Measurements from ENCODE around the gene NACC2. TPM values are rescaled to one million over a fixed set of nuclear protein-coding genes. Genes with fewer than 3 reads are reported as not detected.

NACC2 gene
- total and polyA plus RNA-seq, 4 donors: 4.8 to 17.8 (median 8.8) TPM

DNA sequence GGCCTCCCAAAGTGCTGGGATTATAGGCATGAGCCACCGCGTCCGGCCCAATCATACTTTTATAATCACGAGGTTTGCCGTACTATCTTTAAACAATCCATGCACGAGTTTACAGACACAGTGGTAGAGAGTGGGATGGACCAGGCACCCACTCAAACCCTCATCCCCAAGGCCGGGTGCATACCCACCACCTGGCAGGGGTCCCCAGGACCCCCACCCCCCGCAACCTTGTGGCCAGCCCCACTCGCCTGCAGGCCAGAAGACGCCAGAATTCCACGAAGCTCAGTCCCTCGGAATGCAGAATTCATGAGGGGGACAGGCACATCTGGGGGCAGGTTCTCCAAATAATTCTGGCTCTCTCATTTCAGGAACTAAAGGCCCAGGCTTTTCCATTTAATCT lies 17.1 kb downstream of the NACC2 start (continued):
- TF ChIP-seq, protein P1, sequence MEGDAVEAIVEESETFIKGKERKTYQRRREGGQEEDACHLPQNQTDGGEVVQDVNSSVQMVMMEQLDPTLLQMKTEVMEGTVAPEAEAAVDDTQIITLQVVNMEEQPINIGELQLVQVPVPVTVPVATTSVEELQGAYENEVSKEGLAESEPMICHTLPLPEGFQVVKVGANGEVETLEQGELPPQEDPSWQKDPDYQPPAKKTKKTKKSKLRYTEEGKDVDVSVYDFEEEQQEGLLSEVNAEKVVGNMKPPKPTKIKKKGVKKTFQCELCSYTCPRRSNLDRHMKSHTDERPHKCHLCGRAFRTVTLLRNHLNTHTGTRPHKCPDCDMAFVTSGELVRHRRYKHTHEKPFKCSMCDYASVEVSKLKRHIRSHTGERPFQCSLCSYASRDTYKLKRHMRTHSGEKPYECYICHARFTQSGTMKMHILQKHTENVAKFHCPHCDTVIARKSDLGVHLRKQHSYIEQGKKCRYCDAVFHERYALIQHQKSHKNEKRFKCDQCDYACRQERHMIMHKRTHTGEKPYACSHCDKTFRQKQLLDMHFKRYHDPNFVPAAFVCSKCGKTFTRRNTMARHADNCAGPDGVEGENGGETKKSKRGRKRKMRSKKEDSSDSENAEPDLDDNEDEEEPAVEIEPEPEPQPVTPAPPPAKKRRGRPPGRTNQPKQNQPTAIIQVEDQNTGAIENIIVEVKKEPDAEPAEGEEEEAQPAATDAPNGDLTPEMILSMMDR (IDR thresholded peaks at IDR 0.05; ENCODE audit: low read depth, low read length, missing input control): no peak
- TF ChIP-seq HNF4G (IDR thresholded peaks at IDR 0.05): no peak
- TF ChIP-seq GABPA (IDR thresholded peaks at IDR 0.05 in 1 of 2, conservative IDR thresholded peaks at IDR 0.05 in 1 of 2): no peak
- TF ChIP-seq, protein P2, sequence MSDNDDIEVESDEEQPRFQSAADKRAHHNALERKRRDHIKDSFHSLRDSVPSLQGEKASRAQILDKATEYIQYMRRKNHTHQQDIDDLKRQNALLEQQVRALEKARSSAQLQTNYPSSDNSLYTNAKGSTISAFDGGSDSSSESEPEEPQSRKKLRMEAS (IDR thresholded peaks at IDR 0.05): no peak
- no peak for TF ChIP-seq YY1 (IDR thresholded peaks at IDR 0.05)
- no peak for TF ChIP-seq JUND (IDR thresholded peaks at IDR 0.05)
- TF ChIP-seq NR2F2 (IDR thresholded peaks at IDR 0.05): no peak
- TF ChIP-seq RXRA (IDR thresholded peaks at IDR 0.05): no peak
- no peak for TF ChIP-seq RAD21 (IDR thresholded peaks at IDR 0.05)
- no peak for TF ChIP-seq HNF4A (conservative IDR thresholded peaks at IDR 0.05)

DNA sequence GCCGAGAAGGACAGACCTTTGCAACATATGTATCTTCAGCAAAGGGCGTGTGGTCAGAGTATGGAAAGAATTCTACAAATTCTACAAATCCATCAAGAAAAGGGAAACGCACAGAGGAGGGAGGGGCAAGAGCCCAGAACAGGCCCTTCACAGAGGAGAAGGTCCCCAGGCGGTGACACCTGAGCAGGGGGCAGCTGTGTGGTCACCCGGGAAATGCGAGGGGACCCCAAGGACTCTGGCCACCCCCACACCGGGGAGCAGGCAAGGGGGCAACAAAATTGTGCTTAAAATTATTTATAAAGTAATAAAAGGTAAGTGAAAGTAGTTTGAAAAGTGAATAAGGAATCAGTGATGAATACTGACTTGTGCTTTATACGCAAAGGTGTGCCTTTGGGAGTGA lies 17.6 kb downstream of the NACC2 start:
- H3K4me3 ChIP-seq (ENCODE audit: low read depth in 1 of 3, low read length in 3 of 3): no peak overlapping the region
- peaks cover 0 to 8% (median 0%) of the 10 kb centered on the region in 4 donors for H3K36me3 ChIP-seq (ENCODE audit: control insufficient read depth in 4 of 4, insufficient read depth in 3 of 4, low read depth in 1 of 4, low read length in 3 of 4)
- H3K27me3 ChIP-seq (ENCODE audit: control insufficient read depth in 4 of 4, insufficient read depth in 4 of 4, low read length in 3 of 4): no peaks in the 10 kb centered on the region
- H3K9me3 ChIP-seq (ENCODE audit: control insufficient read depth in 4 of 4, low read length in 3 of 4): no peaks in the 10 kb centered on the region
- DNase-seq (ENCODE audit: low spot score): no peak
- no peak overlapping the region for H3K9ac ChIP-seq (ENCODE audit: low read depth in 1 of 2, low read length in 2 of 2)
- 84% methylated on average over 8 of the region's 8 CpGs for WGBS
- no peak for TF ChIP-seq RAD21 (IDR thresholded peaks at IDR 0.05)
- TF ChIP-seq GABPA (IDR thresholded peaks at IDR 0.05 in 1 of 2, conservative IDR thresholded peaks at IDR 0.05 in 1 of 2): no peak
- TF ChIP-seq FOXA1 (IDR thresholded peaks at IDR 0.05): no peak
- no peak for TF ChIP-seq HNF4G (IDR thresholded peaks at IDR 0.05)
- no peak for TF ChIP-seq JUND (IDR thresholded peaks at IDR 0.05)
- TF ChIP-seq FOXA2 (IDR thresholded peaks at IDR 0.05): no peak
- TF ChIP-seq, protein P3, sequence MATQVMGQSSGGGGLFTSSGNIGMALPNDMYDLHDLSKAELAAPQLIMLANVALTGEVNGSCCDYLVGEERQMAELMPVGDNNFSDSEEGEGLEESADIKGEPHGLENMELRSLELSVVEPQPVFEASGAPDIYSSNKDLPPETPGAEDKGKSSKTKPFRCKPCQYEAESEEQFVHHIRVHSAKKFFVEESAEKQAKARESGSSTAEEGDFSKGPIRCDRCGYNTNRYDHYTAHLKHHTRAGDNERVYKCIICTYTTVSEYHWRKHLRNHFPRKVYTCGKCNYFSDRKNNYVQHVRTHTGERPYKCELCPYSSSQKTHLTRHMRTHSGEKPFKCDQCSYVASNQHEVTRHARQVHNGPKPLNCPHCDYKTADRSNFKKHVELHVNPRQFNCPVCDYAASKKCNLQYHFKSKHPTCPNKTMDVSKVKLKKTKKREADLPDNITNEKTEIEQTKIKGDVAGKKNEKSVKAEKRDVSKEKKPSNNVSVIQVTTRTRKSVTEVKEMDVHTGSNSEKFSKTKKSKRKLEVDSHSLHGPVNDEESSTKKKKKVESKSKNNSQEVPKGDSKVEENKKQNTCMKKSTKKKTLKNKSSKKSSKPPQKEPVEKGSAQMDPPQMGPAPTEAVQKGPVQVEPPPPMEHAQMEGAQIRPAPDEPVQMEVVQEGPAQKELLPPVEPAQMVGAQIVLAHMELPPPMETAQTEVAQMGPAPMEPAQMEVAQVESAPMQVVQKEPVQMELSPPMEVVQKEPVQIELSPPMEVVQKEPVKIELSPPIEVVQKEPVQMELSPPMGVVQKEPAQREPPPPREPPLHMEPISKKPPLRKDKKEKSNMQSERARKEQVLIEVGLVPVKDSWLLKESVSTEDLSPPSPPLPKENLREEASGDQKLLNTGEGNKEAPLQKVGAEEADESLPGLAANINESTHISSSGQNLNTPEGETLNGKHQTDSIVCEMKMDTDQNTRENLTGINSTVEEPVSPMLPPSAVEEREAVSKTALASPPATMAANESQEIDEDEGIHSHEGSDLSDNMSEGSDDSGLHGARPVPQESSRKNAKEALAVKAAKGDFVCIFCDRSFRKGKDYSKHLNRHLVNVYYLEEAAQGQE (IDR thresholded peaks at IDR 0.05): no peak
- TF ChIP-seq SP1 (IDR thresholded peaks at IDR 0.05): no peak
- no peak for TF ChIP-seq TAF1 (conservative IDR thresholded peaks at IDR 0.05)
- TF ChIP-seq, protein P4, sequence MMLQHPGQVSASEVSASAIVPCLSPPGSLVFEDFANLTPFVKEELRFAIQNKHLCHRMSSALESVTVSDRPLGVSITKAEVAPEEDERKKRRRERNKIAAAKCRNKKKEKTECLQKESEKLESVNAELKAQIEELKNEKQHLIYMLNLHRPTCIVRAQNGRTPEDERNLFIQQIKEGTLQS (IDR thresholded peaks at IDR 0.05): no peak
- no peak for TF ChIP-seq NR2F2 (IDR thresholded peaks at IDR 0.05)
- no peak for TF ChIP-seq RXRA (IDR thresholded peaks at IDR 0.05)
- TF ChIP-seq, protein P1 (IDR thresholded peaks at IDR 0.05; ENCODE audit: low read depth, low read length, missing input control): no peak
- no peak for TF ChIP-seq YY1 (IDR thresholded peaks at IDR 0.05)
- peaks cover 0 to 17% (median 2%) of the 10 kb centered on the region in 4 donors for H3K4me1 ChIP-seq (ENCODE audit: control insufficient read depth in 4 of 4, insufficient read depth in 4 of 4, low read length in 3 of 4)
- no peak overlapping the region for H3K27ac ChIP-seq (ENCODE audit: low read depth in 1 of 2, low read length in 2 of 2)

Data from liver (tissue), 9 donors.